Neuron (in vitro differentiated cells): ENCODE measurements around the gene MAD1L1.

Source experiments
- H2AFZ ChIP-seq: one replicate; pipeline ENCODE4 v1.6.1; 2013; ENCODE audit warnings: low read depth, mild to moderate bottlenecking, inconsistent platforms, low read length, moderate library complexity
- H3K27me3 ChIP-seq: one replicate; pipeline ENCODE4 v1.6.1; 2013; ENCODE audit warnings: low read length; ENCODE audit not compliant: insufficient read depth
- H3K36me3 ChIP-seq: one replicate; pipeline ENCODE4 v1.6.1; 2013; ENCODE audit warnings: low read length; ENCODE audit not compliant: insufficient read depth
- H3K4me1 ChIP-seq: one replicate; pipeline ENCODE4 v1.6.1; 2013; ENCODE audit warnings: low read length; ENCODE audit not compliant: insufficient read depth
- H3K4me3 ChIP-seq: 2 replicates; pipeline ENCODE4 v1.5.1; 2013; ENCODE audit warnings: mild to moderate bottlenecking, low read length, moderate library complexity
- H3K9me3 ChIP-seq: one replicate; pipeline ENCODE4 v1.6.1; 2013; ENCODE audit warnings: low read length

MAD1L1 gene

GRCh38 chr7:2025188-2025587 is 207.6 kb downstream of the MAD1L1 start:
- H3K4me1 ChIP-seq: peaks cover 13% of the 10 kb centered on the region
- no peaks in the 10 kb centered on the region for H3K27me3 ChIP-seq
- no peaks in the 10 kb centered on the region for H3K36me3 ChIP-seq
- H2AFZ ChIP-seq: no peak overlapping the region
- peaks cover 17% of the 10 kb centered on the region for H3K9me3 ChIP-seq
- H3K4me3 ChIP-seq: no peak overlapping the region

GRCh38 chr7:2024567-2024918 is 208.2 kb downstream of the MAD1L1 start:
- peaks cover 19% of the 10 kb centered on the region for H3K4me1 ChIP-seq
- H3K9me3 ChIP-seq: peaks cover 16% of the 10 kb centered on the region
- no peaks in the 10 kb centered on the region for H3K36me3 ChIP-seq
- no peak overlapping the region for H2AFZ ChIP-seq
- no peak overlapping the region for H3K4me3 ChIP-seq
- H3K27me3 ChIP-seq: no peaks in the 10 kb centered on the region

- Histone ChIP-seq H3K27me3 (no peaks in the 10 kb centered on the region), H3K4me3 (no peak overlapping the region), H2AFZ (no peak overlapping the region), H3K4me1 (peaks cover 20% of the 10 kb centered on the region), H3K9me3 (peaks cover 13% of the 10 kb centered on the region), H3K36me3 (no peaks in the 10 kb centered on the region)
Observed at GRCh38 chr7:2023877-2024566, 208.7 kb downstream of the MAD1L1 start.

DNA sequence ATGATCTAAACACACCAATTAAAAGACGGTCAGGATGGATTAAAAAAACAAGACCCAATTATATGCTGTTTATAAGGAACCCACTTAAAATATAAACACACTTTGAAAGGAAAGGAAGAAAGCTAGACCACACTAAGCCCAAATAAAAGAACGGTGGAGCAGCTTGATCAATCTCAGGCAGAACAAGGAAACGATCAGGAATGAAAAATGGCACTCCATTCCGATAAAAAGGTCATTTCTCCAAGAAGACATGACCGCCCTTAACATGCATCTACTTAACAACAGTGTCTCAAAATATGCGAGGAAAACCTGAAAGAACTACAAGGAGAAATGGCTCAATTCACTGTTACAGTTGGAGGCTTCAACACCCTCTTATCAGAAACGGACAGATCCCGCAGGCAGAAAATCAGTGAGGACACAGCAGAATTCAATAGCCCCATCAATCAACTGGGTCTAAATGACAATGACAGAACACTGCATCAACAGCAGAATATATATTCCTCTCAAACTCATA is 210.0 kb downstream of the MAD1L1 start:
- Histone ChIP-seq H3K4me3 (no peak overlapping the region), H2AFZ (no peak overlapping the region), H3K4me1 (peaks cover 22% of the 10 kb centered on the region), H3K27me3 (no peaks in the 10 kb centered on the region), H3K9me3 (peaks cover 10% of the 10 kb centered on the region), H3K36me3 (no peaks in the 10 kb centered on the region)

GRCh38 chr7:2022021-2022409 is 210.7 kb downstream of the MAD1L1 start:
- no peaks in the 10 kb centered on the region for H3K27me3 ChIP-seq
- H3K4me1 ChIP-seq: peaks cover 22% of the 10 kb centered on the region
- peaks cover 7% of the 10 kb centered on the region for H3K9me3 ChIP-seq
- no peak overlapping the region for H3K4me3 ChIP-seq
- no peak overlapping the region for H2AFZ ChIP-seq
- H3K36me3 ChIP-seq: no peaks in the 10 kb centered on the region

DNA sequence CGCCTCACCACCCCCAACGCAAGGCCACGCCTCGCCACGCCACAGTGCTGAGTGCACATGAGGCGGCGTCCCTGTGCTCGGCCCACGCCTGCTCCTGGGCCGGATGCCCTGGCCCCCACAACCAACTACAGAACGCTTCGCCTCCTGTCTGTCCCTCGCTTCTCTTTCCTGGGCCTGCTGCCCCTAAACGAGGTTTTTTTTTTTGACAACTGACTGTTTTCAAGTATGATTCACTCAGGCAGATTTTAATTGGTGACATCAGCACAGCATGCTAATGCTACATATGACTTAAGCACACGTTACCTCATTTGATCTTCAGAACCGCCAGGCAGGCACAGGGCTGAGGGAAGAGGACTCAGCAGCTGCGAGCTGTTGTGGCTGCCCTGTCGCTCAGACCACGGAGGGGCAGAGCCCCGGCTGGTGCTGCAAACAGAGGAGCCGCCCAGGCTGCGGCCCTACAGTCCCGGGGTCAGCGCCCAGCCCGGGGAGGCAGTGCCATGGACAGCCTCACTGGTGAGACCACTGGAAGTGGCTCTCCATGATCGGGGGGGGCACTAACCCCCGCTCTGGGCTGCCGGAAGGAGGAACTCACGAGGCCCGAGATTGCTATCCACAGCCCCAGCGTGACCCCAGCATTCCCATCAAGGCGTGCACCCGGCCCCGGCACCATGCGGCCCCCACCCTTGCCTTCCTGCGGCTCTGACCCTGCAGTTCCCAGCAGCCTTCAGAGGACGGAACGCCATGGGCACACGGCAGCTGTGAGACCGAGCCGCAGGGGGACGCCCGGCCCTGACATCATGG is 212.8 kb downstream of the MAD1L1 start:
- Histone ChIP-seq H3K4me3 (no peak overlapping the region), H2AFZ (no peak overlapping the region), H3K27me3 (no peaks in the 10 kb centered on the region), H3K9me3 (peaks cover 2% of the 10 kb centered on the region), H3K36me3 (no peaks in the 10 kb centered on the region), H3K4me1 (peaks cover 22% of the 10 kb centered on the region)

DNA sequence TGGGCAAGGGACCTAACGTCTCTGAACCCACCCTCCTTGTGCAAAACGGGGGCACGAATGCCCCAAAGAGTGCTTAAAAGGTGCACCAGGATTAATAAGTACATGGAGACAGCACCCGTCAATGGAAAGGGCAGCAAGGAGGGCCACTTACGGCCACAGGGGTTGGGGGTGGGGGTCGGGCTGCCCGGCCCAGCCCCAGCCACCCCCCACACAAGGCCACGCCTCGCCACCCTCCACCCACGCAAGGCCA is 213.4 kb downstream of the MAD1L1 start:
- no peak overlapping the region for H2AFZ ChIP-seq
- peaks cover 2% of the 10 kb centered on the region for H3K9me3 ChIP-seq
- H3K4me1 ChIP-seq: peaks cover 22% of the 10 kb centered on the region
- H3K27me3 ChIP-seq: no peaks in the 10 kb centered on the region
- H3K36me3 ChIP-seq: no peaks in the 10 kb centered on the region
- H3K4me3 ChIP-seq: no peak overlapping the region

DNA sequence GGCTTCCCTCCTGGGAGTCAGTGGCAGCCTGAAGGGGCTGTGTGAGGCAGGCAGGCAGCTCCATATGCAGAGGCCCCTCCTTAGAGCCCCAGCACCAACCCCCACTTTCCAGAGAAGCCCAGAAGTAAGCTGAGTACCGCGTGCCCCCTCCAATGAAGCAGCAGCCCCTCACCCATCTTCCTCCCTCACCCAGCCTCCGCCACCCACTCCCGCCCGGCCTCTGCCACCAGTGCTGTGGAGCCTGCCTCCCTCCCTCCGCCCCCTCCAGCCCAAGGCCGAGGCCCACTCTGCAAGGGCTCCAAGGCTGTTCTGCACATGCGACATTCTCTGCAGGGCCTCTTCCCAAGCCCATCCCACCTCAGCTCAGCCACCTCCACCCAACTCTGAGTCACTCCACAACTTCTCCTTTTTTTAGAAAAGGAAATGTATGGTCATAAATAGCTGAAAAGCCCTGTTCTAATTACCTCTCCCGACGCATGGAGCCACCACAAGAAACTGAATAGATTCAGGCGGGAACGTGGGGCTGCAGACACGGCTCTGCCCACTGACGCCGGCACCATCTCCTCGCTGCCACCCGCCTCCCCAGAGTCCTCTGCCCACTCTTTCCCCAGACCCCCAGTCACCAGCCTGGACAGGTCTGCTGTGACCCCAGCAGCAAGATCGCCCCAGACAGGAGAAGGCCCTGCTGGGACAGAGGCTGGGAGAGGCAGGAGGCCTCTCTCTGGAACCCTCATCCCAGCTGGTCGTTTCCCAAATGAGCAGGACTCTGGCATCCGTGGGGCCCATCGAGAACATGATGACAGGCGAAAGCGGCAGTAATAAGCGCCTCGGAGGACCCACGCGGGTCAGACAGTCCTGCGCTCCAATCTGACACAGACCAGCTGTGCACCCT is 213.9 kb downstream of the MAD1L1 start:
- H3K9me3 ChIP-seq: peaks cover 2% of the 10 kb centered on the region
- peaks cover 22% of the 10 kb centered on the region for H3K4me1 ChIP-seq
- no peaks in the 10 kb centered on the region for H3K27me3 ChIP-seq
- H3K36me3 ChIP-seq: no peaks in the 10 kb centered on the region
- H3K4me3 ChIP-seq: no peak overlapping the region
- H2AFZ ChIP-seq: no peak overlapping the region

DNA sequence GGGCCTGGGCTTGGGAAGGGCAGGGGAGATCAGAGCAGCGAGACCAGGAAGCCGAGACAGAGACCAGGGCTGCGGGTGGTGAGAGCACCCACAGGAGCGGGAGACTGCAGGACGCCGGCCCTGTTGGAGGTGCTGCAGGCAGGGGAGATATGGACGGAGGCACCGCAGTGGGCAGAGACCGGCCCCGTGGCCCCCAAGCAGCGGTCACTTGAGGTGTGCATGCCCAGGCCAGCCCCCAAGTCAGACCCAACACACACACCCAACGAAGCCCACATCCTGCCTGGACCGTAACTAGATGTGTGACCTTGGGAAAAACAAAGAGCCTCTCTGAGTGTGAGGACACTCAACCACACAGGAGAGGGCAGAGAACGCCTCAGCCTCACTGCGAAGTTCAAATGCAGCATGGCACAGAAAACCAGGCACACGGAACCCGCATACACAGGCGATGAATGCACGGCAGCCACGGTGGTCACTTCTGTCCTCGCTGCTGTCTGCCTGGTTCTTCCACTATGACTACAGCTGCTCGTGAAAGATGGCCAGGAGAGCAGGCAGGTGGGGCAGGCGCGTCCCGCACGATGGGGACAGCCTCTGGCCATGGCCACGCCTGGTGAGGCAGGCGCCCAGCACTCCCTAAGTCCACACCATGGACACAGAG is 214.7 kb downstream of the MAD1L1 start:
- Histone ChIP-seq H3K27me3 (no peaks in the 10 kb centered on the region), H3K36me3 (no peaks in the 10 kb centered on the region), H3K4me3 (no peak overlapping the region), H3K9me3 (peaks cover 2% of the 10 kb centered on the region), H3K4me1 (peaks cover 22% of the 10 kb centered on the region), H2AFZ (no peak overlapping the region)

DNA sequence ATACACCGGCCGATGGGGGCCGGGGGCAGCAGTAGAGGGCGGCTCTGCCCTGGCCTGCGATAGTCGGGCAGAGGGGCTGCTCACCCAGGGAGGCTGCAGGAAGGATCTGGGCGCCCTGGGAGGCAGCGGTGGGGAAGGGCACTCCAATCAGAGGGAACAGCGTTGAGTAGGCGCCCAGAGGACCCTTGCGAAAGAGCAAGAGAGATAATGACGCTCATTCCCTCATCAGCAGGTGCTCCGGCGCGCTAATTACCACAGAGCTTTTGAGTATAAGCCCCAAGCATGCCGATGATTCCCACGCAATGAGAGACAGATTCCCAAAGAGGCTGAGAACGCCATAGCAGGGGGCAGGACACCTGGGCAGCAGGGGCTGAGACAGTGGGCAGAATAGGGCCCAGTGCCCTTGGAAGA is 215.3 kb downstream of the MAD1L1 start:
- Histone ChIP-seq H3K4me3 (no peak overlapping the region), H3K27me3 (no peaks in the 10 kb centered on the region), H2AFZ (no peak overlapping the region), H3K36me3 (peaks cover 2% of the 10 kb centered on the region), H3K9me3 (peaks cover 2% of the 10 kb centered on the region), H3K4me1 (peaks cover 22% of the 10 kb centered on the region)

- H3K27me3 ChIP-seq: no peaks in the 10 kb centered on the region
- H3K9me3 ChIP-seq: no peaks in the 10 kb centered on the region
- H2AFZ ChIP-seq: no peak overlapping the region
- H3K36me3 ChIP-seq: peaks cover 3% of the 10 kb centered on the region
- H3K4me3 ChIP-seq: no peak overlapping the region
- H3K4me1 ChIP-seq: peaks cover 22% of the 10 kb centered on the region
Observed at GRCh38 chr7:2016761-2017480, 215.8 kb downstream of the MAD1L1 start.

- Histone ChIP-seq H3K4me1 (peaks cover 19% of the 10 kb centered on the region), H2AFZ (no peak overlapping the region), H3K27me3 (no peaks in the 10 kb centered on the region), H3K4me3 (no peak overlapping the region), H3K9me3 (no peaks in the 10 kb centered on the region), H3K36me3 (peaks cover 3% of the 10 kb centered on the region)
Observed at GRCh38 chr7:2016021-2016631, 216.6 kb downstream of the MAD1L1 start.
